ENCODE data around the gene PMFBP1.

GRCh38 chr16:72198771-72199201 lies 26.8 kb upstream of the PMFBP1 start:
- no peak for TF ChIP-seq CTCF (IDR thresholded peaks at IDR 0.05; ENCODE audit: poor library complexity, severe bottlenecking)
- peak; percentile 58 for TF ChIP-seq EP300 (conservative IDR thresholded peaks at IDR 0.05; ENCODE audit: poor library complexity, severe bottlenecking)
- no peak for TF ChIP-seq REST (IDR thresholded peaks at IDR 0.05; ENCODE audit: borderline replicate concordance)
- TF ChIP-seq POLR2AphosphoS5 (IDR thresholded peaks at IDR 0.05), result no peak
- no peak for TF ChIP-seq EZH2 (IDR thresholded peaks at IDR 0.05; ENCODE audit: borderline replicate concordance, insufficient read depth, low read length, poor library complexity, severe bottlenecking)
